ENCODE results near the gene SPAG16.
A peak's percentile ranks its signal among the peaks of the same experiment; 100 is the strongest.

The SPAG16 gene

GRCh38 chr2:214019229-214019972 is 735.1 kb downstream of the SPAG16 start:
- peak; percentile 92 for DNase-seq (ENCODE audit: extremely low read depth, low read depth)
- TF ChIP-seq CTCF (IDR thresholded peaks at IDR 0.05; ENCODE audit: low read depth, low read length), result no peak

DNA sequence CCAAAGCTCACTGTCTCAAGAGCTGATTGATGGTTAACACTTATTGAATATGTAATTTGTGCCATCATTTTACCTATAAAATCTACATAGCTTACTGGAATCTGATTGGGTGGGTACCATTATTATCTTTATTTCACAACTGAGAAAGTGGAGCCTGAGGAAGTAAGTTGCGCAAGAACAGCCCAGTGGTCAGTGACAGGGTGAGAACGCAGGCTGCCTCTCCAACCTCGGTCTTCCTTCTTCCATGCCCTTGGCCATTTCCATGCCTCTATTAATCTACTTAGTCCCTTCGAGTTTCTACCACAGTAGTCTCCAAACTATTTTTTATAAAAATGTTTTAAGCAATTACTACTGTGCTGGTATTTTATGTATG is 735.7 kb downstream of the SPAG16 start:
- no peak for DNase-seq (ENCODE audit: extremely low read depth, low read depth)
- TF ChIP-seq CTCF (IDR thresholded peaks at IDR 0.05; ENCODE audit: low read depth, low read length), result no peak

DNA sequence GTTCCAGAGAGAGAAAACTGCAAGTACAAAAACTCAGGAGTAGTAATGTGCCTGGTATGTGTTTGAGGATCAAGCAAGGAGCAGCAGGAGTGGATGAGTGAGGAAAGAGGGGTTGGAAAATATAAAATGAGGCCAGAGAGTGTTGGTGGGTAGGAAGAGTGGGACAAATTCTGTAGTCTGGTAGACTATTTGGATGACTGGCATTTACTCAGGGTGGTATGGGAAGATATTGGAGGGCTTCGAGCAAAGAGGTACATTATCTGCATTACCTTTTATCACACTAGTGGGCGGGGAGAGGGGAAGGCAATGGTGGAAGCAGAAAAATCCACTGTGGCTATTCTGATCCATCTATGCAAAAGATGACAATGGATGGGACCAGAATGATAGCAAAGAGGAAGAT is 744.9 kb downstream of the SPAG16 start:
- no peak for DNase-seq (ENCODE audit: extremely low read depth, low read depth)
- no peak for TF ChIP-seq CTCF (IDR thresholded peaks at IDR 0.05; ENCODE audit: low read depth, low read length)

- no peak for DNase-seq (ENCODE audit: extremely low read depth, low read depth)
- TF ChIP-seq CTCF (IDR thresholded peaks at IDR 0.05; ENCODE audit: low read depth, low read length), result no peak
Observed at GRCh38 chr2:214031566-214031965, 747.3 kb downstream of the SPAG16 start.

DNA sequence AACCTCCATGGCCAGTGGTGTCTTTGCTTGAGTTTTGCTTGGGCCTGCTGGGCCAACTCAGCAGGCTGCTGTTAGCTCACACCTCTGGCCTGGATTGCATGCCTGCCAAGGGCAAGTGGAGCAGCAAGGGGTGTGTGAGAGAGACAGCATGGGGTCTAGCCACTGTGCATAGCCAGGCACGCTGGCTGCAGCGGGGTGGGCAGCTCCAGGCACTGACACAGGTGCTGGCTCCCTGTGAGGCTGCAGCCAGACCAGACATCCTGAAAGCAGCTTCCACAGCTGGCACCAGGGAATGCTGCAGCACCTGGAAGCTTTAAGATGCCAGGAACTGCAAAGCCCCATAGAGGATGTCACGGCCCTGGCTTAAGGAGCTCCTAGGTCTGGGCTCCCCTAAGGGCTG is 750.2 kb downstream of the SPAG16 start:
- TF ChIP-seq CTCF (IDR thresholded peaks at IDR 0.05; ENCODE audit: low read depth, low read length), result no peak
- no peak for DNase-seq (ENCODE audit: extremely low read depth, low read depth)

- DNase-seq (ENCODE audit: extremely low read depth, low read depth), result no peak
- TF ChIP-seq CTCF (IDR thresholded peaks at IDR 0.05; ENCODE audit: low read depth, low read length), result no peak
Observed at GRCh38 chr2:214035091-214035852, 751.0 kb downstream of the SPAG16 start.

- DNase-seq (ENCODE audit: extremely low read depth, low read depth), result no peak
- TF ChIP-seq CTCF (IDR thresholded peaks at IDR 0.05; ENCODE audit: low read depth, low read length), result no peak
Observed at GRCh38 chr2:214035921-214036320, 751.7 kb downstream of the SPAG16 start.

Measured in AG09319 (cell line).